ENCODE data around the gene ROS1.
"Not testable (repeated sequence)": the region's sequence is repeated elsewhere in the genome, so short reads cannot be mapped to it uniquely, and the experiment has no call there.

The ROS1 gene

GRCh38 chr6:117266257-117267053, 159.3 kb downstream of the ROS1 start:
- no peak for DNase-seq (ENCODE audit: low read depth)

GRCh38 chr6:117265410-117266256, 160.1 kb downstream of the ROS1 start, which contains the start of gene VGLL2:
Gene VGLL2 (plus strand): TSS chr6:117265558. CDS start chr6:117265764, 206 bp downstream.
- DNase-seq (ENCODE audit: low read depth), result no peak

- no peak for DNase-seq (ENCODE audit: low read depth)
Measured at GRCh38 chr6:117264692-117265409, 160.9 kb downstream of the ROS1 start.

- DNase-seq (ENCODE audit: low read depth), result no peak
Measured at GRCh38 chr6:117264369-117264691, 161.4 kb downstream of the ROS1 start.

- no peak for DNase-seq (ENCODE audit: low read depth)
Measured at GRCh38 chr6:117263353-117263927, 162.3 kb downstream of the ROS1 start.

- no peak for DNase-seq (ENCODE audit: low read depth)
Measured at GRCh38 chr6:117262799-117263198, 162.9 kb downstream of the ROS1 start.

- no peak for DNase-seq (ENCODE audit: low read depth)
Measured at GRCh38 chr6:117253785-117254184, 172.0 kb downstream of the ROS1 start.

GRCh38 chr6:117244979-117245378, 180.8 kb downstream of the ROS1 start:
- DNase-seq (ENCODE audit: low read depth), result not testable (repeated sequence)

- DNase-seq (ENCODE audit: low read depth), result not testable (repeated sequence)
Measured at GRCh38 chr6:117244571-117244970, 181.2 kb downstream of the ROS1 start.

All from stimulated activated CD8-positive, alpha-beta memory T cell treated with anti-CD3 and anti-CD28 coated beads, Interleukin-12 subunit alpha, Interleukin-12 subunit beta, amount 100 ng/mL, for 4 hours (primary cell).